GM18505 (cell line): ENCODE results near the gene ADGRL3.

Experiments
- ATAC-seq: cut with Tn5 transposase; IDR thresholded peaks from one replicate; pipeline ENCODE4 v1.9.1; 2021; ENCODE audit not compliant: unreplicated experiment
- POLR2A ChIP-seq: IDR thresholded peaks from 4 replicates; pipeline ENCODE4 v1.6.1; 2011; ENCODE audit warnings: borderline replicate concordance; ENCODE audit not compliant: insufficient read depth, insufficient read length; ENCODE audit errors: extremely low read depth

ADGRL3 gene

DNA sequence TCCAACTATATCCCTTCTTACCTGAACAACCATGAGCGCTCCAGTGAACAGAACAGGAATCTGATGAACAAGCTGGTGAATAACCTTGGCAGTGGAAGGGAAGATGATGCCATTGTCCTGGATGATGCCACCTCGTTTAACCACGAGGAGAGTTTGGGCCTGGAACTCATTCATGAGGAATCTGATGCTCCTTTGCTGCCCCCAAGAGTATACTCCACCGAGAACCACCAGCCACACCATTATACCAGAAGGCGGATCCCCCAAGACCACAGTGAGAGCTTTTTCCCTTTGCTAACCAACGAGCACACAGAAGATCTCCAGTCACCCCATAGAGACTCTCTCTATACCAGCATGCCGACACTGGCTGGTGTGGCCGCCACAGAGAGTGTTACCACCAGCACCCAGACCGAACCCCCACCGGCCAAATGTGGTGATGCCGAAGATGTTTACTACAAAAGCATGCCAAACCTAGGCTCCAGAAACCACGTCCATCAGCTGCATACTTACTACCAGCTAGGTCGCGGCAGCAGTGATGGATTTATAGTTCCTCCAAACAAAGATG, 870.2 kb downstream of the ADGRL3 start:
- no peak for TF ChIP-seq POLR2A
- no peak for ATAC-seq

DNA sequence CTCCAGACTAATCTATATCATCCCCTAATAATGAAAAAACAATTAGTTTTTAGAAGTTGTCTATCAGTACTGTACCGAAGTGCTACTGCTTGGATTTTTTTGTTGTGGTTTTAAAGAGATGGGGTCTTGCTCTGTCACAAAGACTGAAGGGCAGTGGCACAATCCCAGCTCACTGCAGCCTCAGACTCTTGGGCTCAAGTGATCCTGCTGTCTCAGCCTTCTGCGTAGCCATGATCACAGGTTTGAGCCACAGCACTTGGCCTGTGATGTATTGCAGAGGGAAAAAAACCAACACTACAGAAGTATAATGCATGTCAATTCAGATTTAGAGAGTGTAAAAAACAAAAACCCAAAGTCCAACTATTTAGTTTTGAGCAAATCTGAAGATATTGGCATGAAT, 875.0 kb downstream of the ADGRL3 start:
- no peak for ATAC-seq
- no peak for TF ChIP-seq POLR2A

DNA sequence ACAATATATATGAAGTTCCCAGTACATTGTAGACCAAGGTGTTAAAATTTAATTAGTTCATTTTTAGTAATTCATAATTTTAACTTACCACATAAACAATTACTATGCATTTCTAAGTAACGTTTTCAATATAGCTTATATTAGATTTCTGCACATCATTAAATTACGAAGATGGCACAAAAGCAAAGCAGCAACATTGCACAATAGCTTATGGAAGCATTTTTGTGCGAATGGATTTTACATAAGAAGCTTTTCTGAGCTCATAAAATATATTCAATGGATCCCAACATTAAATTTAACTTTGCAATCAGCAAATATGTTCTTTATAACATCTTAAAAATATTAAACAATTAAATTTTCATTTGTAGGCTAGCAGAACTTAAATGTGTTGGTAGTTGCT, 875.4 kb downstream of the ADGRL3 start:
- TF ChIP-seq POLR2A = no peak
- ATAC-seq = no peak

DNA sequence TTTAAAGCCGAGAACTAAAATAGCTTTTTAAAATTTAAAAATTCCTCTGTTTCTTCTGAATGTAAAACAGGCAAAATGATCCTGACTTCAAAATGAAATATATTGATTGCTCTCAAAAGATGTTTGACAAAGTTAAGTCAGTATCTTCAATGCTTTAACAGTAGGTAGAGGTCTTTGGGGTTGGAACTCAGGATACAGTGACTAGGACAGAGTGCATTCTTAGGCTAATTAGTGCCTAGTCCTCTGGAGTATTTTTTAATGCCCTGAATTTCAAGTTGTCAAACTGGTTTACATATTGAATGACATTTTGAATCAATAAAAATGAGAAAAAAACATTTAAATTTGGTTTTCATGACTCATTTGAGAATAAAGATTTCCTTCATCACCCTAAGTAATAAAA, 877.3 kb downstream of the ADGRL3 start:
- ATAC-seq = no peak
- no peak for TF ChIP-seq POLR2A

DNA sequence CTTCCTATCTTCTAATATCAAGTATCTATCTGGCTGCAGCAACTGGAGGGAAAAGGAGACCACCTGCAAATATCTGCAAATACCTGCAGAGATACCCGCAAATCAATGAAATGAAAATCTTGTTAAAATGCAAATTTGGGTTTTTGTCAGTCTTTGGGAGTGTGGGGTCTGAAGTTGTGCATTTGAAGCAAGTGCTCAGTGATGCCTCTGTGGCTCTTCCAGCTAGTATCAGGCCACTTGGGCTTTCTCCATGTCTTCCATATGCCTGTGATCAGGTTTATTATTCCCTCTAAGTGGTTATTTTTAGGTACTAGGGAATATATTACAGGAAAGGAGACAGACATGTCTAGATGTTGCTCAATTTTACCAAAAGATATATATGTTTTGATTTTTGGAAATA, 880.3 kb downstream of the ADGRL3 start:
- ATAC-seq = no peak
- TF ChIP-seq POLR2A = no peak

DNA sequence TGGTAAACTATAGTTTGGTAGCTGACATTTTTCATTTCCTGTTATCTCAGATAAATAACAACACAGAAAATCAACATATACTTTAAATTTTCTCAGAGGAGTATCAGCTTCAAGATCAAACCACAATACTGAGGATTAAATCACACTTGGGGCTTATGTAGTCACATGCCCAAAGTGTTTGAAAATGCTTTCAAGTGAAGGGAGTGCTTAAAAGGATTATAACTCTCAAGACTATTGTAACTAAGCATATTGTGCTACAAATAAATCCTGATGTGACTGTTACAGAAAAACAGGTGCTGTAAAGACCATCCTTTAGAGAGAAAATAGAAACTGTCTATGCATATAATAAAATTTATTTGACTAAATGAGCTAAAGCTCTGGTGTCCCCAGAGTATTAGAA, 887.6 kb downstream of the ADGRL3 start:
- no peak for TF ChIP-seq POLR2A
- no peak for ATAC-seq

DNA sequence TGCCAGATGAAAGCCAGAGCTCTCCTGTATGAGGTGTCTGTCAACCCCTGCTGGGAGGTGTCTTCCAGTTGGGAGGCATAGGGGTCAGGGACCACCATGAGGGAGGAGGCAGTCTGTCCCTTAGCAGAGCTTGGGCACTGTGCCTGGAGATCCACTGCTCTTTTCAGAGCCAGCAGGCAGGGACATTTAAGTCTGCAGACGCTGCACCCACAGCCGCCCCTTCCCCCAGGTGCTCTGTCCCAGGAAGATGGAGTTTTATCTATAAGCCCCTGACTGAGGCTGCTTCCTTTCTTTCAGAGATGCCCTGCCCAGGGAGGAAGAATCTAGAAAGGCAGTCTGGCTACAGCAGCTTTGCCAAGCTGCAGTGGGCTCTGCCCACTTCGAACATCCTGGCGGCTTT, 893.6 kb downstream of the ADGRL3 start:
- TF ChIP-seq POLR2A = no peak
- ATAC-seq = no peak

DNA sequence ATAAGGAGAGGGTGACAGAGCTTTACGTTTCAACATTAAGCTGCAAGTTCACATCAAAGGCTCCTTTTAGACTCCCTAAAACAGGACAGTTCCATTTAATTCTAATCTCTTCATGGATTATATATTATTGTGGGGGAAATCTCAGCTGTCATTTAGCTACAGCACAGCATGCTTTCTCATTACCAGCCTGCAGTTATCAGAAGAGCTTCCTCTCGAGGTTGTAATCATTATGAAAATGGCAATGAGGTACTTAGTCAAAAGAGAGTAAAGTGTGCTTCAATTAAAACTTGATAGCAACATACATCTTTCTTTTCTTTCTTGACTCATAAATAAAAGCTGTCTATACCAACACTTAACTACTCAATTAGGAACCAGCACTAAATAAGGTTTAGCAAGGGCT, 896.8 kb downstream of the ADGRL3 start:
- TF ChIP-seq POLR2A = no peak
- no peak for ATAC-seq

DNA sequence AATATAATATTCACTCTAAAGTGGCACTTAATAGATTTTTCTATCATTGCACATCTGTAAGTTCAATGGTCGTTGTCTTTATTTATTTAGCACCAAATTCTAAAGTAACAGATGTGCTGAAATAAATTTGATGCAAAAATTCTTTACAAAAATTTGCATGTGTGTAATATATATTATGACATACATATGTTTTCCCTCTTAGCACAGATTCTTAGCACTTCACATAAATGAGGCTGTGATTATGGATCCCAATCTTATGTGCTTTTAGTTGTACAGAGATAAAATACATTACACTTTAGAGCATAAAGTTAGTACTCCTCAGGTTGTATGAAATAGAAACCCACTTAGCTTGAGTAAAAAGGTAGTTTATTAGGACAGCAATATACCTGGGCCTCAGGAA, 915.1 kb downstream of the ADGRL3 start:
- no peak for ATAC-seq
- TF ChIP-seq POLR2A = no peak

DNA sequence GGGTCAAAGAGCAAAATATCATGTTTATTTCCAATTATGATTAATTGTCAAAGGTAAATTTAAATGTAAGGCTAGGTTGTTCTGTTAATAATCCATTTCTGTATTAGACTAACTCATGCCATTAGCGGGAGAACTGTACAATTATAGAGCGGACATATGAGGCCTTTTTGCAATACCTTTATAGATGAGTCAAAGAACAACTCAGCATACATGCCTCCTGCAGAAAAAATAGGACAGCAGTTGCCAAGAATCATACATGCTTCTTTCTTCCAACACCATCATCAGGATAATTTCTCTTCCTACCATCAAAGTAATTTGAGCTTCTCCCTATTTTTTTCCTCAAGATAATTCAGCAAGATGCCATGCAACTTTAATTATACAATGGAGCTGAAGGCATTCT, 917.8 kb downstream of the ADGRL3 start:
- TF ChIP-seq POLR2A = no peak
- ATAC-seq = no peak

DNA sequence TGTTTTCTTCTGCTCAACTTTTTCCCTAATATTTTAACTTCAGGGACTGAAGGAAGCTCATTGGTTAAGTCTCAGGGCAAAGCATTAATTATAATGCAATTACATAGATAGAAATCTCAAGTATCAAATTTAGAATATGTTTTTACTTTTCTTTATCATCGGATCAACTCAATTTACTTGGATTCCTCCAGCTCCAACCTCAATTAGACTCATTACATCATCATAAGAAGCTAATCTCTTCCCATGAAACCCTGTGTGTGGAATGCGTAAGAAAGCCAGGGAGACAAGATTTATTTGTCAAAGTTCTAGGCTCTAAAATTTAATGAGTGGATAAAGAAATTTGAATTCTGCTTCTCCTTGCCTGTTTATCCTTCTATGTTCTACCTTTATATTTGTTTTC, 918.4 kb downstream of the ADGRL3 start:
- TF ChIP-seq POLR2A = no peak
- no peak for ATAC-seq

DNA sequence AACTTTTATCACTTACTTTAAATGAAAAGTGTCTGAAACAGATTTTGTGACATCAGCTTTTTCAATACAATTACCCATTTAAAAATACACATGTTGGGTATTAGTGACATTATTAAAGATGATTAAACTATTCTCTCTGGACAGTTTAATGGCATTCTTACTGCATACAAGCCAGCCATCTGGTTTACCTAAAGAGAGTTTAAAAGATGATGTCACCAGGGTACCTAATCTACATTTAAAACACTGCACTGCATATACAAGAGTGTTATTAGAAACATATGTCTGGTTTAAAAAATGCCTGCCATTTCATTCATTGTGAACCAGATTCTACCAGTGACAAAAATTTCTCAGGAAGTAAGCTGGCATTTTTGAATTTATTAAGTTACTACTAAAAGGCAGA, 919.1 kb downstream of the ADGRL3 start:
- TF ChIP-seq POLR2A = no peak

DNA sequence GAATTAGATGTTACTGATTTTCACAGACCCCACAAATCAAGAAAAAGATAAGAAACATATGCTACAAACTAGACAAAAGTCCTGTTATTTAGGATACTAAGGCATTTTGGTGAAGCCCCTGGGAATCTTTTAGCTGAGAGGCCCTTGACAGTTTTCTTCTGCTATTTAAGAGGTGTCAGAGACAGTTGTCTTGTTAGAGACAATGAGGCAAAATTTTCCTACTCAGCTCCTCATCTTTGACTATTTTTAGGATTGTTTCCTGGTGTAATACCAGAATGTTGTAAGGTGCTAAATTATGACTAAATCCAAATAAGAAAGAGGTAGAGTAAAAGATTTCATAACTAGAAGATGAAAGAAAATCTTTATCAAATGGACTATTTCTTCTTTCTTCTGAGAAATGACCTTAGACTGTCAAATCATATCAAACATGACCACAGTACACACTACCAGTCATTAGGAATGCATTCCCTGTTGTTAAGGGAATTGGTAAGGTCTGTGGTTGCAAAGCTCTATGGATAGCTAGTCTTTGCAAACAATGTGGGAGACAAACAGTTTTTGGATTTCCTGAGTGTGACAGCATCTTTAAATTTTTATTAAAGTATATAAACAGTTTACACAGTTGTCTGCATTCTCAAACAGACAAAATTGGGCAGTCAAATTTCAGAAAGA, 926.1 kb downstream of the ADGRL3 start:
- TF ChIP-seq POLR2A = no peak
- no peak for ATAC-seq

More for the DNA sequence above, 919.1 kb downstream of the ADGRL3 start:
- no peak for ATAC-seq
